Measurements from ENCODE around the gene DIS3L2.
A peak's percentile ranks its signal among the peaks of the same experiment; 100 is the strongest.
"Not testable (repeated sequence)": the region's sequence is repeated elsewhere in the genome, so short reads cannot be mapped to it uniquely, and the experiment has no call there.

DIS3L2 gene

GRCh38 chr2:232058063-232058877, 96.8 kb downstream of the DIS3L2 start:
- no peak for DNase-seq (ENCODE audit: low read depth)

- no peak for DNase-seq (ENCODE audit: low read depth)
Measured at GRCh38 chr2:232058931-232059330, 97.4 kb downstream of the DIS3L2 start.

- DNase-seq (ENCODE audit: low read depth) = no peak
Measured at GRCh38 chr2:232061265-232061664, 99.8 kb downstream of the DIS3L2 start.

GRCh38 chr2:232073026-232073425, 111.5 kb downstream of the DIS3L2 start:
- no peak for DNase-seq (ENCODE audit: low read depth)

- DNase-seq (ENCODE audit: low read depth) = no peak
Measured at GRCh38 chr2:232073699-232074098, 112.2 kb downstream of the DIS3L2 start.

GRCh38 chr2:232075080-232075479, 113.6 kb downstream of the DIS3L2 start:
- DNase-seq (ENCODE audit: low read depth) = peak; percentile 27

- no peak for DNase-seq (ENCODE audit: low read depth)
Measured at GRCh38 chr2:232075859-232076258, 114.3 kb downstream of the DIS3L2 start.

- no peak for DNase-seq (ENCODE audit: low read depth)
Measured at GRCh38 chr2:232076272-232076671, 114.8 kb downstream of the DIS3L2 start.

- no peak for DNase-seq (ENCODE audit: low read depth)
Measured at GRCh38 chr2:232076736-232077135, 115.2 kb downstream of the DIS3L2 start.

GRCh38 chr2:232085164-232085563, 123.7 kb downstream of the DIS3L2 start:
- no peak for DNase-seq (ENCODE audit: low read depth)

GRCh38 chr2:232085826-232086425, 124.4 kb downstream of the DIS3L2 start:
- DNase-seq (ENCODE audit: low read depth) = no peak

- no peak for DNase-seq (ENCODE audit: low read depth)
Measured at GRCh38 chr2:232088771-232089170, 127.3 kb downstream of the DIS3L2 start.

- no peak for DNase-seq (ENCODE audit: low read depth)
Measured at GRCh38 chr2:232094201-232094600, 132.7 kb downstream of the DIS3L2 start.

GRCh38 chr2:232094883-232095282, 133.4 kb downstream of the DIS3L2 start:
- DNase-seq (ENCODE audit: low read depth) = no peak

- DNase-seq (ENCODE audit: low read depth) = no peak
Measured at GRCh38 chr2:232097260-232097659, 135.7 kb downstream of the DIS3L2 start.

- no peak for DNase-seq (ENCODE audit: low read depth)
Measured at GRCh38 chr2:232097758-232098157, 136.2 kb downstream of the DIS3L2 start.

GRCh38 chr2:232102380-232102779, 140.9 kb downstream of the DIS3L2 start:
- DNase-seq (ENCODE audit: low read depth) = no peak

- no peak for DNase-seq (ENCODE audit: low read depth)
Measured at GRCh38 chr2:232103140-232103737, 141.7 kb downstream of the DIS3L2 start.

GRCh38 chr2:232104076-232104646, 142.6 kb downstream of the DIS3L2 start:
- no peak for DNase-seq (ENCODE audit: low read depth)

- no peak for DNase-seq (ENCODE audit: low read depth)
Measured at GRCh38 chr2:232111551-232111950, 150.0 kb downstream of the DIS3L2 start.

GRCh38 chr2:232113821-232114220, 152.3 kb downstream of the DIS3L2 start:
- DNase-seq (ENCODE audit: low read depth) = no peak

GRCh38 chr2:232115728-232116361, 154.3 kb downstream of the DIS3L2 start:
- not testable (repeated sequence) for DNase-seq (ENCODE audit: low read depth)
